VCaP (cell line): ENCODE measurements around the gene PCDHA4.
A peak's percentile ranks its signal among the peaks of the same experiment; 100 is the strongest.
"Not testable (repeated sequence)": the region's sequence is repeated elsewhere in the genome, so short reads cannot be mapped to it uniquely, and the experiment has no call there.

Experiments
- H3K27ac ChIP-seq: fragments of 450-650 bp; 2 replicates; pipeline ENCODE4 v1.5.1; 2017
- CTCF ChIP-seq: fragments of 450-650 bp; conservative IDR thresholded peaks from 2 replicates; pipeline ENCODE4 v1.5.1; 2017; ENCODE audit warnings: mild to moderate bottlenecking, moderate library complexity

PCDHA4 gene

DNA sequence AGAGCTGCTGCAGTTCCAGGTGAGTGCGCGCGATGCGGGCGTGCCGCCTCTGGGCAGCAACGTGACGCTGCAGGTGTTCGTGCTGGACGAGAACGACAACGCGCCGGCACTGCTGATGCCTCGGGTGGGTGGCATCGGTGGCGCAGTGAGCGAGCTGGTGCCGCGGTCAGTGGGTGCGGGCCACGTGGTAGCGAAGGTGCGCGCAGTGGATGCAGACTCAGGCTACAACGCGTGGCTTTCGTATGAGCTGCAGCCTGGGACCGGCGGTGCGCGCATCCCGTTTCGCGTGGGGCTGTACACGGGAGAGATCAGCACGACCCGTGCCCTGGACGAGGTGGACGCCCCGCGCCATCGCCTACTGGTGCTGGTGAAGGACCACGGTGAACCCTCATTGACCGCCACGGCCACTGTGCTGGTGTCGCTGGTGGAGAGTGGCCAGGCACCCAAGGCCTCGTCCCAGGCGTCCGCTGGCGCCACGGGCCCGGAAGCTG is 4.0 kb upstream of the PCDHA4 start:
- no peak overlapping the region for H3K27ac ChIP-seq
- TF ChIP-seq CTCF: no peak

GRCh38 chr5:140808241-140808888 is 1.5 kb downstream of the PCDHA4 start:
- H3K27ac ChIP-seq: not testable (repeated sequence)

- TF ChIP-seq CTCF: no peak
- no peak overlapping the region for H3K27ac ChIP-seq
Observed at GRCh38 chr5:140808889-140809291, 2.0 kb downstream of the PCDHA4 start.

- no peak within 1 kb of the TSS for H3K27ac ChIP-seq
- peak; percentile 72 for TF ChIP-seq CTCF
Observed at GRCh38 chr5:140821375-140822280, 14.8 kb downstream of the PCDHA4 start, which contains the start of gene PCDHA5. TSS of gene PCDHA5 (plus strand) at chr5:140821613.

GRCh38 chr5:140822281-140822629 is 15.4 kb downstream of the PCDHA4 start:
- TF ChIP-seq CTCF: peak; percentile 24; the same call in 1 of the 2 replicates
- no peak overlapping the region for H3K27ac ChIP-seq

GRCh38 chr5:140822969-140823368 is 16.1 kb downstream of the PCDHA4 start:
- not testable (repeated sequence) for H3K27ac ChIP-seq

DNA sequence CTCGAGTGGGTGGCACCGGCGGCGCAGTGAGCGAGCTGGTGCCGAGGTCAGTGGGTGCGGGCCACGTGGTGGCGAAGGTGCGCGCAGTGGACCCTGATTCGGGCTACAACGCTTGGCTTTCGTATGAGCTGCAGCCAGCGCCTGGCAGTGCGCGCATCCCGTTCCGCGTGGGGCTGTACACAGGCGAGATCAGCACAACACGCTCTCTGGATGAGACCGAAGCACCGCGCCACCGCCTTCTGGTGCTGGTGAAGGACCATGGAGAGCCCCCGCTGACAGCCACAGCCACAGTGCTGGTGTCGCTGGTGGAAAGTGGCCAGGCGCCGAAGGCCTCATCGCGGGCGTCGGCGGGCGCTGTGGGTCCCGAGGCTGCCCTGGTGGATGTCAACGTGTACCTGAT is 16.6 kb downstream of the PCDHA4 start:
- TF ChIP-seq CTCF: no peak
- no peak overlapping the region for H3K27ac ChIP-seq

DNA sequence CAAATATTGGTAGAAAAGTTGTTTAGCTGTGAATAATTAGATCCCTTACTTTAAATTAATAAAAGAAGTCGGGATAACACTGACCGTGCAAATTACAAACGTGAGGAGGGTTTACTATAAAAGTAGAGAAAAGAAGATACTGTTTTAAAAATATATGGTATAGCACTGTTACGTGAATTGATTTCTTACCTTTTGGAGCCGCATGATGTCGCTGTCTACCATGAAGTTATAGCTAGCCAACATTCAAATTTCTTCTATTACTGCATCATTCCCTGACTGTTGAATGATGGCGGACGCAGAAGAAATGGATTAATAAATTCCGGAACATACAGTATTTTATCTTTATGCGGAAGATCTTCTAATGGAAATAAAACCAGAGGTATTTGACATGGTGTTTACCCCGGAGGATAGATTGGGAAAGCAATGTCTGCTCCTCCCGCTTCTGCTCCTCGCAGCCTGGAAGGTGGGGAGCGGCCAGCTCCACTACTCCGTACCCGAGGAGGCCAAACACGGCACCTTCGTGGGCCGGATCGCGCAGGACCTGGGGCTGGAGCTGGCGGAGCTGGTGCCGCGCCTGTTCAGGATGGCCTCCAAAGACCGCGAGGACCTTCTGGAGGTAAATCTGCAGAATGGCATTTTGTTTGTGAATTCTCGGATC is 21.0 kb downstream of the PCDHA4 start, which contains the start of gene PCDHA6:
TSS of gene PCDHA6 (plus strand) at position 257 of the 658 bp plus-strand sequence. CDS start at position 389, 132 bp downstream.
- peak; percentile 17; the same call in 1 of the 2 replicates for TF ChIP-seq CTCF
- no peak within 1 kb of the TSS for H3K27ac ChIP-seq
